Fibroblast of gingiva (primary cell): ENCODE measurements around the gene CRYGA.
A peak's percentile ranks its signal among the peaks of the same experiment; 100 is the strongest.

ENCODE experiments used
- DNase-seq: peaks from one replicate; pipeline ENCODE4 v3.0.0-alpha.2; 2011; ENCODE audit warnings: low read depth

The CRYGA gene

GRCh38 chr2:208163489-208163888, at the start of gene CRYGA:
CRYGA (minus strand) TSS chr2:208163589; CDS start chr2:208163556, 33 bp downstream.
- DNase-seq = no peak

GRCh38 chr2:208210688-208211451, 47.5 kb upstream of the CRYGA start:
- no peak for DNase-seq

- no peak for DNase-seq
Measured at GRCh38 chr2:208208335-208209085, 45.1 kb upstream of the CRYGA start.

GRCh38 chr2:208207769-208208168, 44.4 kb upstream of the CRYGA start:
- no peak for DNase-seq

- DNase-seq = no peak
Measured at GRCh38 chr2:208204166-208204565, 40.8 kb upstream of the CRYGA start.

GRCh38 chr2:208195531-208195930, 32.1 kb upstream of the CRYGA start:
- no peak for DNase-seq

GRCh38 chr2:208192611-208193236, 29.3 kb upstream of the CRYGA start:
- DNase-seq = no peak

- DNase-seq = no peak
Measured at GRCh38 chr2:208189810-208190503, 26.6 kb upstream of the CRYGA start, which contains the start of gene C2orf80. C2orf80 (minus strand) TSS chr2:208190030; CDS start chr2:208186986, 3,044 bp downstream.

- DNase-seq = no peak
Measured at GRCh38 chr2:208189069-208189809, 25.9 kb upstream of the CRYGA start.

GRCh38 chr2:208186893-208187292, 23.5 kb upstream of the CRYGA start:
- DNase-seq = no peak

- no peak for DNase-seq
Measured at GRCh38 chr2:208186465-208186864, 23.1 kb upstream of the CRYGA start.

- no peak for DNase-seq
Measured at GRCh38 chr2:208183972-208184705, 20.8 kb upstream of the CRYGA start.

GRCh38 chr2:208183526-208183925, 20.1 kb upstream of the CRYGA start:
- DNase-seq = no peak

- no peak for DNase-seq
Measured at GRCh38 chr2:208182835-208183234, 19.4 kb upstream of the CRYGA start.

GRCh38 chr2:208179028-208179609, 15.7 kb upstream of the CRYGA start:
- no peak for DNase-seq

- no peak for DNase-seq
Measured at GRCh38 chr2:208175840-208176153, 12.4 kb upstream of the CRYGA start.

- DNase-seq = peak; percentile 69
Measured at GRCh38 chr2:208175069-208175839, 11.9 kb upstream of the CRYGA start.

- no peak for DNase-seq
Measured at GRCh38 chr2:208174144-208174543, 10.8 kb upstream of the CRYGA start.

- DNase-seq = no peak
Measured at GRCh38 chr2:208172125-208172524, 8.7 kb upstream of the CRYGA start.
